Keratinocyte (primary cell): ENCODE results near the gene DCDC2B. TPM values are rescaled to one million over a fixed set of nuclear protein-coding genes. Genes with fewer than 3 reads are reported as not detected.

ENCODE experiments used
- DNase-seq: peaks from one replicate; pipeline ENCODE4 v3.0.0-alpha.2; 2011; ENCODE audit warnings: low read depth, missing footprints, low spot score
- FAIRE-seq: peaks from 2 replicates; lab custom pipeline; 2011; peaks lifted over from hg19 to GRCh38; lab: Jason Lieb, UNC
- H2AFZ ChIP-seq: 2 replicates; pipeline ENCODE4 v1.6.0; 2012; ENCODE audit warnings: low read length, control low read depth, inconsistent platforms; ENCODE audit not compliant: control insufficient read depth
- H3K27ac ChIP-seq: 2 replicates; pipeline ENCODE4 v1.5.1; 2011; ENCODE audit warnings: low read length; ENCODE audit not compliant: control insufficient read depth, insufficient read depth
- H3K27me3 ChIP-seq: 3 replicates; pipeline ENCODE4 v1.6.0; 2011; ENCODE audit warnings: low read length; ENCODE audit not compliant: control insufficient read depth, insufficient read depth; ENCODE audit errors: extremely low read depth
- H3K36me3 ChIP-seq, 2 experiments: 2 replicates in 1 of 2; 3 replicates in 1 of 2; pipeline ENCODE4 v1.5.1; 2011; ENCODE audit warnings: low read length in 2 of 2, mild to moderate bottlenecking in 1 of 2; ENCODE audit not compliant: control insufficient read depth in 2 of 2, insufficient read depth in 2 of 2; ENCODE audit errors: extremely low read depth in 1 of 2
- H3K4me1 ChIP-seq: 3 replicates; pipeline ENCODE4 v1.5.1; 2011; ENCODE audit warnings: low read length; ENCODE audit not compliant: control insufficient read depth, insufficient read depth; ENCODE audit errors: extremely low read depth
- H3K4me2 ChIP-seq: 3 replicates; pipeline ENCODE4 v1.6.0; 2011; ENCODE audit warnings: low read depth, low read length; ENCODE audit not compliant: control insufficient read depth, insufficient read depth; ENCODE audit errors: extremely low read depth
- H3K4me3 ChIP-seq, 3 experiments: fragments of 200-600 bp in 1 of 3; sonication (generic) in 1 of 3; 2 replicates in 2 of 3; 3 replicates in 1 of 3; pipeline ENCODE4 v1.5.1; 2011 to 2016; ENCODE audit warnings: low read length in 3 of 3, mild to moderate bottlenecking in 3 of 3, control low read depth in 2 of 3, inconsistent platforms in 1 of 3, low read depth in 1 of 3, mixed read lengths in 1 of 3, mixed run types in 1 of 3, moderate library complexity in 1 of 3; ENCODE audit not compliant: control insufficient read depth in 2 of 3, insufficient read depth in 2 of 3; ENCODE audit errors: extremely low read depth in 1 of 3
- H3K79me2 ChIP-seq: 2 replicates; pipeline ENCODE4 v1.6.0; 2012; ENCODE audit warnings: low read length; ENCODE audit not compliant: control insufficient read depth, insufficient read depth
- H3K9ac ChIP-seq: 3 replicates; pipeline ENCODE4 v1.6.0; 2011; ENCODE audit warnings: low read length; ENCODE audit not compliant: control insufficient read depth, insufficient read depth; ENCODE audit errors: extremely low read depth
- H3K9me1 ChIP-seq: 3 replicates; pipeline ENCODE4 v1.6.0; 2011; ENCODE audit warnings: low read length; ENCODE audit not compliant: control insufficient read depth, insufficient read depth; ENCODE audit errors: extremely low read depth
- H3K9me3 ChIP-seq: 2 replicates; pipeline ENCODE4 v1.5.1; 2012; ENCODE audit warnings: low read depth, low read length; ENCODE audit not compliant: control insufficient read depth
- H4K20me1 ChIP-seq: 3 replicates; pipeline ENCODE4 v1.6.0; 2011; ENCODE audit warnings: low read length; ENCODE audit not compliant: control insufficient read depth, insufficient read depth; ENCODE audit errors: extremely low read depth
- CTCF ChIP-seq, 3 experiments: IDR thresholded peaks in 1 of 3; conservative IDR thresholded peaks in 1 of 3; optimal IDR thresholded peaks in 1 of 3; 2 replicates in 2 of 3; 3 replicates in 1 of 3; pipeline versions ENCODE3 to v1.5.1; 2011; ENCODE audit warnings: low read length in 3 of 3, mild to moderate bottlenecking in 3 of 3, moderate library complexity in 2 of 3, control low read depth in 1 of 3, inconsistent platforms in 1 of 3; ENCODE audit not compliant: insufficient read depth in 2 of 3; ENCODE audit errors: extremely low read depth in 1 of 3
- EZH2 ChIP-seq: IDR thresholded peaks from one replicate; pipeline ENCODE4 v1.6.1; 2012; ENCODE audit warnings: inconsistent platforms, mild to moderate bottlenecking, low read length, moderate library complexity
- dilution Hi-C: fragments of 300-500 bp; cut with MboI; formaldehyde crosslinking; loops from one replicate; pipeline ENCODE4 v1.7.0; 2020; ENCODE audit warnings: low sequenced_read_pairs; ENCODE audit not compliant: extremely low pct_ligation_motif_present
- polyA plus RNA-seq, 5 experiments: library from polyadenylated mRNA; depleted of rRNA in 3 of 5; stranded (reverse) in 3 of 5; stranded (forward) in 1 of 5; unstranded in 1 of 5; fragments of >200 nt; gene quantifications; 1 replicate in 1 of 5; 2 replicates in 3 of 5; 3 replicates in 1 of 5; pipeline versions ENCODE4 v1.2.1 to v1.2.3, GENCODE V29; 2011 to 2012; ENCODE audit warnings: missing spikeins in 2 of 5, low read depth in 1 of 5, low replicate concordance in 1 of 5

DCDC2B gene
- polyA plus RNA-seq, 1 donor (not counting 4 experiments of a cell fraction or from before 2014, with no cell fraction given): not detected

GRCh38 chr1:32232558-32233304 lies 23.8 kb downstream of the DCDC2B start:
- Histone ChIP-seq H3K4me2 (no peak overlapping the region), H3K4me1 (peaks cover 21% of the 10 kb centered on the region), H3K79me2 (no peaks in the 10 kb centered on the region), H3K27ac (no peak overlapping the region), H3K9me3 (no peaks in the 10 kb centered on the region), H3K36me3 (peaks cover 21 to 25% of the 10 kb centered on the region in 2 experiments), H2AFZ (no peak overlapping the region), H3K9ac (no peak overlapping the region), H4K20me1 (no peaks in the 10 kb centered on the region), H3K4me3 (no peak overlapping the region), H3K9me1 (no peaks in the 10 kb centered on the region), H3K27me3 (no peaks in the 10 kb centered on the region)
- DNase-seq (no peak), FAIRE-seq (no peak)
- dilution Hi-C loops: no loop called here
- TF ChIP-seq EZH2 (no peak), CTCF (optimal IDR thresholded peaks at IDR 0.05 in 1 of 3, IDR thresholded peaks at IDR 0.05 in 1 of 3, conservative IDR thresholded peaks at IDR 0.05 in 1 of 3; ENCODE audit: extremely low read depth in 1 of 3, insufficient read depth in 2 of 3, low read length in 3 of 3) (no peak)

GRCh38 chr1:32234792-32235191 lies 25.9 kb downstream of the DCDC2B start:
- H3K4me2 ChIP-seq: no peak overlapping the region
- H3K9me1 ChIP-seq: peaks cover 2% of the 10 kb centered on the region
- no peak for FAIRE-seq
- peaks cover 21% of the 10 kb centered on the region for H3K4me1 ChIP-seq
- H3K27ac ChIP-seq: no peak overlapping the region
- no peaks in the 10 kb centered on the region for H3K27me3 ChIP-seq
- dilution Hi-C loops: no loop called here
- H3K9ac ChIP-seq: no peak overlapping the region
- H3K9me3 ChIP-seq: no peaks in the 10 kb centered on the region
- no peaks in the 10 kb centered on the region for H3K79me2 ChIP-seq
- no peaks in the 10 kb centered on the region for H4K20me1 ChIP-seq
- DNase-seq: no peak
- H3K36me3 ChIP-seq: peaks cover 9 to 14% of the 10 kb centered on the region in 2 experiments
- no peak overlapping the region for H3K4me3 ChIP-seq
- no peak for TF ChIP-seq CTCF (optimal IDR thresholded peaks at IDR 0.05 in 1 of 3, IDR thresholded peaks at IDR 0.05 in 1 of 3, conservative IDR thresholded peaks at IDR 0.05 in 1 of 3; ENCODE audit: extremely low read depth in 1 of 3, insufficient read depth in 2 of 3, low read length in 3 of 3)
- TF ChIP-seq EZH2: no peak
- H2AFZ ChIP-seq: no peak overlapping the region
